OCI-LY1 (cell line): Measurements from ENCODE around the gene C10orf67.

ENCODE experiments used
- H2AFZ ChIP-seq: fragments of 200-600 bp; sonication (generic), shearing (Covaris generic); 2 replicates; pipeline ENCODE4 v1.6.0; 2014; ENCODE audit warnings: antibody characterized with exemption, mild to moderate bottlenecking, low read length
- H3F3A ChIP-seq: fragments of 200-600 bp; sonication (generic), shearing (Covaris generic); 2 replicates; pipeline ENCODE4 v1.6.0; 2014; ENCODE audit warnings: mild to moderate bottlenecking, antibody characterized with exemption, low read length, moderate library complexity; ENCODE audit not compliant: insufficient read depth
- H3K27ac ChIP-seq: fragments of 200-600 bp; sonication (generic); 2 replicates; pipeline ENCODE4 v1.5.1; 2014; ENCODE audit warnings: low read length, mixed run types, mild to moderate bottlenecking, low read depth; ENCODE audit not compliant: poor library complexity, severe bottlenecking
- H3K27me3 ChIP-seq: fragments of 200-600 bp; sonication (generic); 2 replicates; pipeline ENCODE4 v1.6.0; 2014; ENCODE audit warnings: antibody characterized with exemption, mild to moderate bottlenecking, low read length, moderate library complexity; ENCODE audit not compliant: insufficient read depth
- H3K36me3 ChIP-seq: fragments of 200-600 bp; sonication (generic); 2 replicates; pipeline ENCODE4 v1.6.1; 2014; ENCODE audit warnings: mild to moderate bottlenecking, antibody characterized with exemption, low read length, moderate library complexity, mixed read lengths; ENCODE audit not compliant: insufficient read depth
- H3K4me1 ChIP-seq: fragments of 200-600 bp; sonication (generic); 2 replicates; pipeline ENCODE4 v1.5.1; 2014; ENCODE audit warnings: mild to moderate bottlenecking, low read length, moderate library complexity; ENCODE audit not compliant: insufficient read depth, severe bottlenecking
- H3K4me2 ChIP-seq: fragments of 200-600 bp; sonication (generic), shearing (Covaris generic); 2 replicates; pipeline ENCODE4 v1.6.1; 2014; ENCODE audit warnings: low read length
- H3K4me3 ChIP-seq: fragments of 200-600 bp; sonication (generic); 2 replicates; pipeline ENCODE4 v1.5.1; 2014; ENCODE audit warnings: low read length, low read depth, mild to moderate bottlenecking, mixed read lengths; ENCODE audit not compliant: poor library complexity, severe bottlenecking
- H3K79me2 ChIP-seq: fragments of 200-600 bp; shearing (Covaris generic); 2 replicates; pipeline ENCODE4 v1.6.1; 2016; ENCODE audit warnings: mixed run types, low read length, mixed read lengths; ENCODE audit not compliant: insufficient read depth
- H3K9ac ChIP-seq: fragments of 200-600 bp; sonication (generic), shearing (Covaris generic); 2 replicates; pipeline ENCODE4 v1.6.1; 2014; ENCODE audit warnings: mild to moderate bottlenecking, low read length, mixed read lengths
- H3K9me2 ChIP-seq: fragments of 200-600 bp; sonication (generic), shearing (Covaris generic); 2 replicates; pipeline ENCODE4 v1.6.1; 2014; ENCODE audit warnings: low read depth, mild to moderate bottlenecking, low read length, mixed read lengths
- H3K9me3 ChIP-seq: fragments of 200-600 bp; shearing (Covaris generic); 2 replicates; pipeline ENCODE4 v1.6.1; 2014; ENCODE audit warnings: low read length, mixed read lengths
- H4K20me1 ChIP-seq: fragments of 200-600 bp; sonication (generic), shearing (Covaris generic); 2 replicates; pipeline ENCODE4 v1.6.0; 2016; ENCODE audit warnings: mild to moderate bottlenecking, low read length; ENCODE audit not compliant: insufficient read depth
- EZH2 ChIP-seq: fragments of 200-600 bp; sonication (generic), shearing (Covaris generic); IDR thresholded peaks from 2 replicates; pipeline ENCODE4 v1.8.0; 2017; ENCODE audit warnings: borderline replicate concordance, mixed run types, mild to moderate bottlenecking, antibody characterized with exemption, low read length, moderate library complexity, mixed read lengths
- TF ChIP-seq, protein P1 (sequence below): fragments of 200-600 bp; sonication (generic), shearing (Covaris generic); IDR thresholded peaks from 2 replicates; pipeline ENCODE4 v1.5.1; 2017; ENCODE audit warnings: mild to moderate bottlenecking, antibody characterized with exemption, low read length, moderate library complexity, mixed read lengths

C10orf67 gene

DNA sequence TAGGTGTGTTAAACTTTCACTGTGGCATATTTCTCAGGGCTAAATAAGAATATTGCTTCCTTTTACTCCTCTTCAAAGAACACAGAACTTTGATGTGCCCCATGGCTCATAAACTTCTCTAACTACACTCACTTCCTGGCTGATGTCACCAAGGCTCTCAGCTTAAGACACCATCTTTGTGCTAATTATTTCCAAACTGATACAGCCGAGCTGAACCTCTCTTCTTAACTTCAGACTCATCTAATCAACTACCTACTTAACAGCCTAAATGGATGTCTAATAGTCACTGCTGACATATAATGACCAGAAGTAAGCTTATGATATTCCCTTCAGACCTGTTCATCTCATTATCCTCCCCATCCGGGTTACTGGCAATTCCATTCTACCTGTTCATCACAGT lies 3.6 kb downstream of the C10orf67 start:
- Histone ChIP-seq H2AFZ (no peak overlapping the region), H3K4me1 (no peaks in the 10 kb centered on the region), H3K27ac (no peak overlapping the region), H3F3A (no peaks in the 10 kb centered on the region), H4K20me1 (no peaks in the 10 kb centered on the region), H3K4me3 (no peak overlapping the region), H3K9me3 (no peaks in the 10 kb centered on the region), H3K4me2 (no peak overlapping the region), H3K79me2 (no peaks in the 10 kb centered on the region), H3K36me3 (no peaks in the 10 kb centered on the region), H3K9me2 (no peaks in the 10 kb centered on the region), H3K9ac (no peak overlapping the region), H3K27me3 (no peaks in the 10 kb centered on the region)
- no peak for TF ChIP-seq EZH2

DNA sequence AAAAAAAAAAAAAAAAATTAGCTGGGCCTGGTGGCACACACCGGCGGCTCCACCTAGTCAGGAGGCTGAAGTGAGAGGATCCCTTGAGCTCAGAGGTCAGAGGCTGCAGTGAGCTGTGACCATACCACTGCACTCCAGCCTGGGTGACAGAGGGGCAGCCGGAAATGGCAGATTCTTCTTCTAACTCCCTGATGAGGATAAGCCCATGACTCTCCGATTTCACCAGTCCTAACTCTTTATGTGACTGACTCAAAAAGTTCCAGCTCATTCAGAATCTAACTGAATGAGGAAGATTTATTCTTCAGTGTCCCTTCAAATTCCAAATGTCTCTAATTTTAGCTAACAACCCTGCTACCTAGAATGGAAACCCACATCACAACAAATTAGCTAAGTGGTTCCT lies 4.2 kb downstream of the C10orf67 start:
- Histone ChIP-seq H2AFZ (no peak overlapping the region), H4K20me1 (no peaks in the 10 kb centered on the region), H3K79me2 (no peaks in the 10 kb centered on the region), H3F3A (no peaks in the 10 kb centered on the region), H3K9me2 (no peaks in the 10 kb centered on the region), H3K9me3 (no peaks in the 10 kb centered on the region), H3K4me2 (no peak overlapping the region), H3K27me3 (no peaks in the 10 kb centered on the region), H3K27ac (no peak overlapping the region), H3K4me1 (no peaks in the 10 kb centered on the region), H3K4me3 (no peak overlapping the region), H3K36me3 (no peaks in the 10 kb centered on the region), H3K9ac (no peak overlapping the region)
- no peak for TF ChIP-seq EZH2
- TF ChIP-seq, protein P1, sequence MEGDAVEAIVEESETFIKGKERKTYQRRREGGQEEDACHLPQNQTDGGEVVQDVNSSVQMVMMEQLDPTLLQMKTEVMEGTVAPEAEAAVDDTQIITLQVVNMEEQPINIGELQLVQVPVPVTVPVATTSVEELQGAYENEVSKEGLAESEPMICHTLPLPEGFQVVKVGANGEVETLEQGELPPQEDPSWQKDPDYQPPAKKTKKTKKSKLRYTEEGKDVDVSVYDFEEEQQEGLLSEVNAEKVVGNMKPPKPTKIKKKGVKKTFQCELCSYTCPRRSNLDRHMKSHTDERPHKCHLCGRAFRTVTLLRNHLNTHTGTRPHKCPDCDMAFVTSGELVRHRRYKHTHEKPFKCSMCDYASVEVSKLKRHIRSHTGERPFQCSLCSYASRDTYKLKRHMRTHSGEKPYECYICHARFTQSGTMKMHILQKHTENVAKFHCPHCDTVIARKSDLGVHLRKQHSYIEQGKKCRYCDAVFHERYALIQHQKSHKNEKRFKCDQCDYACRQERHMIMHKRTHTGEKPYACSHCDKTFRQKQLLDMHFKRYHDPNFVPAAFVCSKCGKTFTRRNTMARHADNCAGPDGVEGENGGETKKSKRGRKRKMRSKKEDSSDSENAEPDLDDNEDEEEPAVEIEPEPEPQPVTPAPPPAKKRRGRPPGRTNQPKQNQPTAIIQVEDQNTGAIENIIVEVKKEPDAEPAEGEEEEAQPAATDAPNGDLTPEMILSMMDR = no peak

DNA sequence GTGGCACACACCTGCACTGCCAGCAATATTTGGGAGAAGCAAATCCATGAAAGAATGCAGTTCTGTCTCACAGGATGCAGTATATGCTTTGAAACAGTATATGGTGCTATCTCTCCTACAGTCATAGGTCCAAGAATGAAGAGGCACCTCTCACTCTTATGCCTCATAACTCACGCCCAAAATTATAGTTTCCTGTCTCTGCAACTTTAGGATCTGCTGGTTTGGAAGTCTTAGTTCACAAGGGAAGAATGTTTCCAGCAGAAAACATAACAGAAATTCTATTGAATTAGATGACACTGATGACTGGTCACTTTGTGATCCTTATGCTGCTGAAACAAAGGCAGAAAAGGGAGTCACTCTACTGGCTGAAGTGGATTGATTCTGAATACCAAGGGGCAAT lies 5.7 kb downstream of the C10orf67 start:
- Histone ChIP-seq H3K79me2 (no peaks in the 10 kb centered on the region), H3K9me3 (no peaks in the 10 kb centered on the region), H3K4me2 (no peak overlapping the region), H3K27ac (no peak overlapping the region), H2AFZ (no peak overlapping the region), H3K27me3 (no peaks in the 10 kb centered on the region), H4K20me1 (no peaks in the 10 kb centered on the region), H3F3A (no peaks in the 10 kb centered on the region), H3K9ac (no peak overlapping the region), H3K9me2 (no peaks in the 10 kb centered on the region), H3K4me3 (no peak overlapping the region), H3K4me1 (no peaks in the 10 kb centered on the region), H3K36me3 (no peaks in the 10 kb centered on the region)
- no peak for TF ChIP-seq EZH2
- TF ChIP-seq, protein P1 = no peak

DNA sequence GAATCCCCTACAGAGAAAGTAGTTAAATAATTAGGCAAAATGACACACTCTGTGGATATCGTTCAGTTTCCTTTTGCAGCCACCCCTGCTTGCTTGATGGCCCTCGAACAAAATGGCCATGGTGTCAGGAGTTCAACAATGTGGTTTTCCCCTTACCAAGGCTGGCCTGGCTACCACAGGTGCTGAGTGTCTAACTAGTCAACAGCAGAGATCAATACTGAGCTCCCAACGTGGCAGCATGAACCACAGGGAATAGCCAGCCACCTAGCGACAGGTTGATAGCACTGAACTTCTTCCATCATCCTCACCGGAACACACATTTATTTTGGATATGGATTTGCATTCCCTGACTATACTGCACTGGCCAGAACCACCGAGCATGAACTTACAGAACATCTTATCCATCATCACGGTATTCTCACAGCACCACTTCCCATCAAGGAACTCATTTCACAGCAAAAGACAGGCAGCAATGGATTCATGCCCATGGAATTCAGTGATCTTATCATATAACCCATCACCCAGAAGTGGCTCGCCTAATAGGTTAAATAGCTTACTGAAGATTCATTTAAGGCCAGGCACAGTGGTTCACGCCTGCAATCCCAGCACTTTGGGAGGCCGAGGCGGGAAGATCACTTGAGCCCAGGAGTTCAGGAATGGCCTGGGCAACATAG lies 6.3 kb downstream of the C10orf67 start:
- no peak for TF ChIP-seq EZH2
- TF ChIP-seq, protein P1 = no peak
- H3K4me2 ChIP-seq = no peak overlapping the region
- H3K9me2 ChIP-seq = no peaks in the 10 kb centered on the region
- no peaks in the 10 kb centered on the region for H3K9me3 ChIP-seq
- no peak overlapping the region for H2AFZ ChIP-seq
- no peaks in the 10 kb centered on the region for H3K36me3 ChIP-seq
- H3K79me2 ChIP-seq = no peaks in the 10 kb centered on the region
- H3K4me1 ChIP-seq = no peaks in the 10 kb centered on the region
- H3K27ac ChIP-seq = no peak overlapping the region
- H3K9ac ChIP-seq = no peak overlapping the region
- H3F3A ChIP-seq = no peaks in the 10 kb centered on the region
- H3K4me3 ChIP-seq = no peak overlapping the region
- no peaks in the 10 kb centered on the region for H3K27me3 ChIP-seq
- H4K20me1 ChIP-seq = no peaks in the 10 kb centered on the region
